H1 (cell line): ENCODE measurements around the gene CAMSAP1. TPM values are rescaled to one million over a fixed set of nuclear protein-coding genes. Genes with fewer than 3 reads are reported as not detected.

Source experiments
- CTCF ChIA-PET: fragments of 300-600 bp; sonication (Branson Sonifier 250); formaldehyde crosslinking; loops from one replicate; lab custom pipeline; 2021; ENCODE audit not compliant: partially characterized antibody; lab: Charles Lee
- POLR2A ChIA-PET: fragments of 300-600 bp; sonication (Branson Sonifier 250); formaldehyde crosslinking; loops from one replicate; lab custom pipeline; 2021; ENCODE audit warnings: inconsistent platforms; ENCODE audit not compliant: partially characterized antibody; lab: Charles Lee
- DNase-seq, 2 experiments: peaks; one replicate each; pipeline versions ENCODE4 v3.0.0 to v3.0.0-alpha.2; 2010 to 2022; ENCODE audit warnings: low spot score in 2 of 2, low read depth in 1 of 2, mixed read lengths in 1 of 2
- FAIRE-seq: peaks from 2 replicates; lab custom pipeline; 2011; peaks lifted over from hg19 to GRCh38; lab: Jason Lieb, UNC
- H2AFZ ChIP-seq: 2 replicates; pipeline ENCODE4 v1.8.1; 2012; ENCODE audit warnings: low read length, inconsistent platforms
- H2AK5ac ChIP-seq: 2 replicates; pipeline ENCODE4 v1.6.1; 2013; ENCODE audit warnings: low read depth, low read length
- H2BK120ac ChIP-seq: replicated peaks from 2 replicates; pipeline ENCODE3; 2013; ENCODE audit warnings: low read depth, low read length, inconsistent platforms
- H2BK12ac ChIP-seq: 2 replicates; pipeline ENCODE4 v1.6.1; 2013; ENCODE audit warnings: low read depth, low read length
- H2BK15ac ChIP-seq: 2 replicates; pipeline ENCODE4 v1.6.1; 2013; ENCODE audit warnings: low read length
- H2BK20ac ChIP-seq: 2 replicates; pipeline ENCODE4 v1.6.1; 2013; ENCODE audit warnings: low read length
- H2BK5ac ChIP-seq: 2 replicates; pipeline ENCODE4 v1.6.1; 2013; ENCODE audit warnings: low read depth, low read length
- H3K14ac ChIP-seq: 2 replicates; pipeline ENCODE4 v1.6.1; 2013; ENCODE audit warnings: inconsistent platforms; ENCODE audit not compliant: insufficient read length
- H3K18ac ChIP-seq: 2 replicates; pipeline ENCODE4 v1.6.1; 2013; ENCODE audit warnings: low read length; ENCODE audit errors: extremely low read depth
- H3K23ac ChIP-seq: 2 replicates; pipeline ENCODE4 v1.6.1; 2013; ENCODE audit warnings: inconsistent platforms; ENCODE audit not compliant: insufficient read length
- H3K23me2 ChIP-seq: 2 replicates; pipeline ENCODE4 v1.6.1; 2013; ENCODE audit warnings: low read depth, low read length
- H3K27ac ChIP-seq: 2 replicates; pipeline ENCODE4 v1.6.1; 2011; ENCODE audit warnings: low read depth, low read length, inconsistent platforms
- H3K27me3 ChIP-seq, 4 experiments: replicated peaks in 1 of 4; 1 replicate in 1 of 4; 2 replicates in 3 of 4; pipeline versions ENCODE4 v1.6.1 to v1.8.1; 2011 to 2013; ENCODE audit warnings: low read length in 3 of 4, mild to moderate bottlenecking in 3 of 4, inconsistent platforms in 2 of 4, mixed read lengths in 2 of 4, moderate library complexity in 1 of 4; ENCODE audit not compliant: control insufficient read depth in 3 of 4, insufficient read depth in 3 of 4; ENCODE audit errors: extremely low read depth in 1 of 4
- H3K36me3 ChIP-seq, 4 experiments: 2 replicates each; pipeline versions ENCODE4 v1.6.1 to v1.8.1; 2011 to 2013; ENCODE audit warnings: mild to moderate bottlenecking in 4 of 4, low read length in 3 of 4, moderate library complexity in 2 of 4, control low read depth in 1 of 4, inconsistent platforms in 1 of 4; ENCODE audit not compliant: insufficient read depth in 4 of 4, control insufficient read depth in 2 of 4
- H3K4ac ChIP-seq: replicated peaks from 2 replicates; pipeline ENCODE3; 2013; ENCODE audit warnings: low read length, low read depth, mixed read lengths, inconsistent platforms; ENCODE audit not compliant: insufficient read length
- H3K4me1 ChIP-seq, 4 experiments: replicated peaks in 1 of 4; 1 replicate in 1 of 4; 2 replicates in 3 of 4; pipeline versions ENCODE4 v1.6.1 to v1.8.1; 2011 to 2013; ENCODE audit warnings: low read length in 3 of 4, inconsistent platforms in 2 of 4, mixed read lengths in 1 of 4; ENCODE audit not compliant: insufficient read depth in 4 of 4, control insufficient read depth in 3 of 4
- H3K4me2 ChIP-seq, 2 experiments: 2 replicates each; pipeline versions ENCODE4 v1.6.1 to v1.8.1; 2011 to 2013; ENCODE audit warnings: low read depth in 2 of 2, low read length in 2 of 2, control low read depth in 1 of 2, inconsistent platforms in 1 of 2, mild to moderate bottlenecking in 1 of 2; ENCODE audit not compliant: insufficient read depth in 1 of 2
- H3K4me3 ChIP-seq, 4 experiments: fragments of 200-600, 300-600 bp in 1 of 4; sonication (generic), shearing (Covaris generic), sonication (Bioruptor Twin) in 1 of 4; 2 replicates each; pipeline versions ENCODE4 v1.5.1 to v1.8.1; 2011 to 2016; ENCODE audit warnings: low read length in 4 of 4, low read depth in 3 of 4, control low read depth in 2 of 4, inconsistent platforms in 2 of 4, mild to moderate bottlenecking in 2 of 4, mixed read lengths in 1 of 4, moderate library complexity in 1 of 4; ENCODE audit not compliant: insufficient read depth in 2 of 4; ENCODE audit errors: extremely low read depth in 1 of 4
- H3K56ac ChIP-seq: replicated peaks from 2 replicates; pipeline ENCODE3; 2013; ENCODE audit warnings: low read depth, mild to moderate bottlenecking, mixed read lengths, low read length, inconsistent platforms; ENCODE audit not compliant: insufficient read length
- H3K79me1 ChIP-seq: 2 replicates; pipeline ENCODE4 v1.6.1; 2013; ENCODE audit warnings: low read depth, low read length, control low read depth
- H3K79me2 ChIP-seq, 2 experiments: 2 replicates each; pipeline versions ENCODE4 v1.6.1 to v1.8.1; 2012 to 2013; ENCODE audit warnings: low read length in 2 of 2, mild to moderate bottlenecking in 2 of 2, inconsistent platforms in 1 of 2; ENCODE audit not compliant: insufficient read depth in 2 of 2, control insufficient read depth in 1 of 2
- H3K9ac ChIP-seq, 4 experiments: replicated peaks in 1 of 4; 1 replicate in 1 of 4; 2 replicates in 3 of 4; pipeline versions ENCODE4 v1.6.1 to v1.8.1; 2011 to 2013; ENCODE audit warnings: low read depth in 3 of 4, low read length in 3 of 4, control low read depth in 2 of 4, mild to moderate bottlenecking in 2 of 4, moderate library complexity in 2 of 4, inconsistent platforms in 1 of 4; ENCODE audit errors: extremely low read depth in 1 of 4
- H3K9me3 ChIP-seq, 2 experiments: 2 replicates each; pipeline versions ENCODE4 v1.6.1 to v1.8.1; 2012 to 2013; ENCODE audit warnings: mild to moderate bottlenecking in 2 of 2, moderate library complexity in 2 of 2, control low read depth in 1 of 2, inconsistent platforms in 1 of 2, low read depth in 1 of 2, low read length in 1 of 2, mixed read lengths in 1 of 2; ENCODE audit not compliant: insufficient read depth in 2 of 2
- H4K20me1 ChIP-seq, 2 experiments: replicated peaks in 1 of 2; 2 replicates each; pipeline versions ENCODE3 to v1.8.1; 2011 to 2013; ENCODE audit warnings: inconsistent platforms in 2 of 2, low read length in 2 of 2, mild to moderate bottlenecking in 1 of 2; ENCODE audit not compliant: insufficient read depth in 2 of 2, control insufficient read depth in 1 of 2
- H4K5ac ChIP-seq: 2 replicates; pipeline ENCODE4 v1.6.1; 2013; ENCODE audit warnings: low read length, low read depth, mixed read lengths, inconsistent platforms; ENCODE audit not compliant: insufficient read length
- H4K8ac ChIP-seq: 2 replicates; pipeline ENCODE4 v1.8.0; 2013; ENCODE audit warnings: mild to moderate bottlenecking, moderate library complexity, low read length, inconsistent platforms; ENCODE audit not compliant: insufficient read depth; ENCODE audit errors: extremely low read depth
- H4K91ac ChIP-seq: replicated peaks from 2 replicates; pipeline ENCODE3; 2013; ENCODE audit warnings: low read length, mixed read lengths, inconsistent platforms; ENCODE audit not compliant: insufficient read length
- CEBPB ChIP-seq: IDR thresholded peaks from 2 replicates; pipeline ENCODE4 v1.6.1; 2012; ENCODE audit warnings: low read depth, low read length
- CHD2 ChIP-seq: IDR thresholded peaks from 2 replicates; pipeline ENCODE4 v1.6.1; 2012; ENCODE audit warnings: low read length, improper control_type of control experiment
- E2F6 ChIP-seq: IDR thresholded peaks from 2 replicates; pipeline ENCODE4 v1.6.1; 2012; ENCODE audit warnings: inconsistent platforms
- KDM5A ChIP-seq: fragments of 200-600 bp; IDR thresholded peaks from 2 replicates; pipeline ENCODE4 v1.7.1; 2012; ENCODE audit warnings: mild to moderate bottlenecking, low read length, inconsistent platforms, mixed read lengths
- USF2 ChIP-seq: IDR thresholded peaks from 2 replicates; pipeline ENCODE4 v1.6.1; 2011; ENCODE audit warnings: low read length, improper control_type of control experiment
- ZNF274 ChIP-seq: IDR thresholded peaks from 2 replicates; pipeline ENCODE4 v1.7.0; 2012; ENCODE audit warnings: low read length, borderline replicate concordance; ENCODE audit errors: extremely low read depth
- WGBS, 2 experiments: shearing (Covaris generic) in 1 of 2; methylation state at CpG; one replicate each; pipeline versions ENCODE4 v1.1.6 to v1.1.7; 2013 to 2015; ENCODE audit warnings: low lambda C conversion rate in 2 of 2, mixed read lengths in 2 of 2, inconsistent platforms in 1 of 2, low coverage in 1 of 2, missing lambda C conversion rate in 1 of 2; ENCODE audit not compliant: insufficient replicate concordance in 2 of 2, insufficient coverage in 1 of 2, insufficient read length in 1 of 2; ENCODE audit errors: extremely low coverage in 1 of 2, missing lambda C conversion rate in 1 of 2; 5-methylcytosine and 5-hydroxymethylcytosine counted together
- polyA plus RNA-seq, 7 experiments: library from polyadenylated mRNA; depleted of rRNA in 3 of 7; stranded (reverse) in 5 of 7; unstranded in 2 of 7; fragments of >200 nt in 5 of 7; fragments of 200-250 nt in 2 of 7; gene quantifications; 1 replicate in 5 of 7; 2 replicates in 1 of 7; 4 replicates in 1 of 7; pipeline versions ENCODE4 v1.2.1 to v1.2.3, GENCODE V29; 2011 to 2013; ENCODE audit warnings: missing spikeins in 2 of 7, mixed read lengths in 2 of 7
- total RNA-seq: library from RNA; stranded (reverse); fragmentation: NEBNext Ultra II Directional; extraction: Animal tissue kit (Norgen Biotek cat#: 25700); gene quantifications from 2 replicates; pipeline ENCODE4 v1.2.1, GENCODE V29; 2021

Gene CAMSAP1
- total and polyA plus RNA-seq, 2 of the 8 experiments (the other 6 are each of a cell fraction or from before 2014, with no cell fraction given): 13.4 to 44.0 TPM

GRCh38 chr9:135766251-135766650, 141.1 kb downstream of the CAMSAP1 start:
- Histone ChIP-seq H3K4me1 (no peaks in the 10 kb centered on the region), H3K56ac (no peak overlapping the region), H2BK5ac (no peak overlapping the region), H3K23me2 (no peaks in the 10 kb centered on the region), H3K4ac (no peak overlapping the region), H2BK12ac (no peak overlapping the region), H4K8ac (no peak overlapping the region), H3K36me3 (no peaks in the 10 kb centered on the region), H2AFZ (no peak overlapping the region), H2BK120ac (no peak overlapping the region), H4K20me1 (no peaks in the 10 kb centered on the region), H2BK20ac (no peak overlapping the region), H3K27ac (no peak overlapping the region), H2AK5ac (no peak overlapping the region), H3K4me3 (no peak overlapping the region), H4K91ac (no peak overlapping the region), H3K79me1 (no peaks in the 10 kb centered on the region; the same call in 1 of the 2 replicates), H4K5ac (no peak overlapping the region), H2BK15ac (no peak overlapping the region), H3K27me3 (no peaks in the 10 kb centered on the region), H3K23ac (no peak overlapping the region), H3K9ac (no peak overlapping the region), H3K18ac (no peak overlapping the region), H3K4me2 (no peak overlapping the region), H3K79me2 (no peaks in the 10 kb centered on the region), H3K14ac (no peak overlapping the region), H3K9me3 (peaks cover 4 to 12% of the 10 kb centered on the region in 2 experiments; a peak in 2 of 4 replicates)
- FAIRE-seq (no peak), DNase-seq (no peak)
- POLR2A ChIA-PET: no interaction called here
- CTCF ChIA-PET: no interaction called here
- WGBS, 2 experiments: 88% methylated on average over 1 of the region's 4 CpGs; no CpG with 5 or more reads in 1 of the 2 experiments
- no peak for TF ChIP-seq ZNF274
- TF ChIP-seq E2F6: no peak
- no peak for TF ChIP-seq KDM5A
- no peak for TF ChIP-seq CHD2
- TF ChIP-seq CEBPB: no peak
- no peak for TF ChIP-seq USF2
